Measurements from ENCODE around the gene ANO6.

The ANO6 gene

DNA sequence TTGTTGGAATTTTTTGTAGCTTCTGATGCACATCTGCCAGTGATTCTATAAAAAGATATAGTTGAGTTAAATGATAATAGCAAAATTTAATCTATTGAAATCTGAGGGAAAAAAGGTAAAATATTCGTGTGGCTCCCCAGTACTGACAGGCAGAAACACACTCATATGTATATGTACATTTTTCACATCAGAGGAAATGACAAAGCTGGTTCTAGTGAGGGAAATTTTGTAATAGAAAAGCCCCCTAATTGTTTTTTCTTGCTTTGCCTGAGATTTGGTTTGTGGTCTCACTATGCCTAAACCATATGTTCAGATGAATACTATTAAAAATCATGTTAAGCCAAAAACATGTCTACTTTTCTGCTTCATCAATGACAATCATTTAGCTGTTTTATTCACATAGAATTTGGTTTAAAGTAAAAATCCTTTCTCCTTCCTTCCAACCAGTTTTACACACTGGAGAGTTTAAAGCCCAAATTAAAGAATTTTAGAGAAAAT is 203.5 kb downstream of the ANO6 start:
- TF ChIP-seq POLR2A (IDR thresholded peaks at IDR 0.05; ENCODE audit: extremely low read depth, insufficient read length) (no peak), MYC (IDR thresholded peaks at IDR 0.05; ENCODE audit: low read depth, low read length) (no peak)
- TF ChIP-seq, protein P1, sequence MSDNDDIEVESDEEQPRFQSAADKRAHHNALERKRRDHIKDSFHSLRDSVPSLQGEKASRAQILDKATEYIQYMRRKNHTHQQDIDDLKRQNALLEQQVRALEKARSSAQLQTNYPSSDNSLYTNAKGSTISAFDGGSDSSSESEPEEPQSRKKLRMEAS (IDR thresholded peaks at IDR 0.05; ENCODE audit: low read depth, low read length): no peak
- TF ChIP-seq, protein P2, sequence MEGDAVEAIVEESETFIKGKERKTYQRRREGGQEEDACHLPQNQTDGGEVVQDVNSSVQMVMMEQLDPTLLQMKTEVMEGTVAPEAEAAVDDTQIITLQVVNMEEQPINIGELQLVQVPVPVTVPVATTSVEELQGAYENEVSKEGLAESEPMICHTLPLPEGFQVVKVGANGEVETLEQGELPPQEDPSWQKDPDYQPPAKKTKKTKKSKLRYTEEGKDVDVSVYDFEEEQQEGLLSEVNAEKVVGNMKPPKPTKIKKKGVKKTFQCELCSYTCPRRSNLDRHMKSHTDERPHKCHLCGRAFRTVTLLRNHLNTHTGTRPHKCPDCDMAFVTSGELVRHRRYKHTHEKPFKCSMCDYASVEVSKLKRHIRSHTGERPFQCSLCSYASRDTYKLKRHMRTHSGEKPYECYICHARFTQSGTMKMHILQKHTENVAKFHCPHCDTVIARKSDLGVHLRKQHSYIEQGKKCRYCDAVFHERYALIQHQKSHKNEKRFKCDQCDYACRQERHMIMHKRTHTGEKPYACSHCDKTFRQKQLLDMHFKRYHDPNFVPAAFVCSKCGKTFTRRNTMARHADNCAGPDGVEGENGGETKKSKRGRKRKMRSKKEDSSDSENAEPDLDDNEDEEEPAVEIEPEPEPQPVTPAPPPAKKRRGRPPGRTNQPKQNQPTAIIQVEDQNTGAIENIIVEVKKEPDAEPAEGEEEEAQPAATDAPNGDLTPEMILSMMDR (IDR thresholded peaks at IDR 0.05; ENCODE audit: low read depth, low read length): no peak
- no peak overlapping the region for H3K4me3 ChIP-seq (ENCODE audit: low read depth, low read length)
- DNase-seq (ENCODE audit: low read depth): no peak

DNA sequence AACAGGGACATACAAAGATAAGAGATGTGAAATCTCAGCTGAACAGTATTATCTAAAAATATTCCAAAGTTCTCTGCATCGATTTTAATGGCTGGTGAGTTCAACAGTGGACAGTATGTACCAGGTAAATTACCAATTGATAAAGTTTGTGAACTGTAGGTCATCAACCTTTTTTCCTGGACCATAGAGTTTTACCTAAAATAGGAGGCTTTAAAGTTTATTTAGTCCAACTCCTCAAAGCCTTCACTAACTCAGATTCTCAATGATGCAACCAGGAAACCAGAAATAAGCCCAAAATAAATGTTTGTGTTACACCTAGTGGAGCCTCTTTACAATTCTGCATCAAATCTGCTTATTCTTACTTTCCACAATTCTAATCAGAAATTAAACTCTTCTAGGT is 205.8 kb downstream of the ANO6 start:
- no peak overlapping the region for H3K4me3 ChIP-seq (ENCODE audit: low read depth, low read length)
- TF ChIP-seq, protein P1 (IDR thresholded peaks at IDR 0.05; ENCODE audit: low read depth, low read length): no peak
- no peak for TF ChIP-seq MYC (IDR thresholded peaks at IDR 0.05; ENCODE audit: low read depth, low read length)
- TF ChIP-seq, protein P2 (IDR thresholded peaks at IDR 0.05; ENCODE audit: low read depth, low read length): no peak
- no peak for TF ChIP-seq POLR2A (IDR thresholded peaks at IDR 0.05; ENCODE audit: extremely low read depth, insufficient read length)
- DNase-seq (ENCODE audit: low read depth): no peak

DNA sequence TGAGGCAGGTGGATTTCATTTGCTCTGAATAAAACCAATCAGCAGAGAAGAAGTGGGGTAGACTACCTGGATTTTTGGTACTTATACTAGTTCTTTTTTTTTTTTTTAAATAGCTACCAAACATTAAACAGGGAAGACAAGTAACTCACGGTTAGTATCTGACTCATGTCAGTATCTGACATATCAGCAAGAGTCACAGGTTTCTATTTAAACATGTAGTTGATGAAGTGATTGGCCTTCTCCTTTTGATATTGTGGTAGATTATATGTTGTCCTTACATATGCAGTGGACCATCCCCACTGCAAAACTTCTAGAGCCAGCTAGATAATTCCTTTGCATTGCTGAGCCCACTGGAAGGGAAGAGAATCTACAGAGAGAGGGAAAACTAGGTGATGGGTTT is 208.0 kb downstream of the ANO6 start:
- no peak overlapping the region for H3K4me3 ChIP-seq (ENCODE audit: low read depth, low read length)
- TF ChIP-seq, protein P2 (IDR thresholded peaks at IDR 0.05; ENCODE audit: low read depth, low read length): no peak
- TF ChIP-seq MYC (IDR thresholded peaks at IDR 0.05; ENCODE audit: low read depth, low read length) (no peak), POLR2A (IDR thresholded peaks at IDR 0.05; ENCODE audit: extremely low read depth, insufficient read length) (no peak)
- TF ChIP-seq, protein P1 (IDR thresholded peaks at IDR 0.05; ENCODE audit: low read depth, low read length): no peak
- DNase-seq (ENCODE audit: low read depth): no peak

DNA sequence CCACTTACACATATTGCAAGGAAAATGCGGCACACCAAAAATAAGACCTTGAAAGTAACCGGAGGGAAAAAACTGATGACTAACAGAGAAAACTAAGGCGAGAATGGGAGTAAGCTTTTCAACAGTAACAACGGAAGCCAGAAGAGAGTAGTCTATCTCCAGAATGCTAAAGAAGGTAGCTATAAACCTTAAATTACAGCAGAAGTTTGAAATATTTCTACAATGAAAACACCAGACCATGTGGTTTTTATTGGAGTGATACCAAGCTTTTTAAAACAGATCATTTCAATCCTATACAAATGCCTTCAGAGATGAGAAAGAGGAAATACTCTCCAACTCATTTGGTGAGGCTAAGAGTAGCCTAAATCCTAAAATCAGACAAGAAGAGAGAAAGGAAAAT is 209.5 kb downstream of the ANO6 start:
- TF ChIP-seq, protein P2 (IDR thresholded peaks at IDR 0.05; ENCODE audit: low read depth, low read length): no peak
- TF ChIP-seq POLR2A (IDR thresholded peaks at IDR 0.05; ENCODE audit: extremely low read depth, insufficient read length): no peak
- TF ChIP-seq, protein P1 (IDR thresholded peaks at IDR 0.05; ENCODE audit: low read depth, low read length): no peak
- no peak overlapping the region for H3K4me3 ChIP-seq (ENCODE audit: low read depth, low read length)
- no peak for DNase-seq (ENCODE audit: low read depth)

DNA sequence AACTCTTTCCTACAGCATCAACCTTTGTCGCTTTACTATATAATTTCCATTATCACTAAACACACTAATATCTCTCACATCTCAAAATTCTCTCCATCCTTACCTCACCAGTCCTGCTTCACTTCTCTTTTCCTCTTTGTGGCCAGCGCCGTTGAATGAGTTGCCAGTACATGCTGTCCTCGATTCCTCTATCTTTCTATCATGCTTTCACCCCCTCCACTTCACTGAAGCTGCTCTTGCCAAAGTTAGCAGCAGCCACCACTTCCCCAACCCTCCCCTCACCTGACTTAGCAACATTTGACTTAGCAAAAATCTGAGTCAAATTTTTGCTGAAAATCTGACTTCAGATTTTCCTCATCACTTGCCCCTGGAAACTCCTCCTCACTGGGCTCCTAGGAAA is 210.4 kb downstream of the ANO6 start:
- TF ChIP-seq, protein P1 (IDR thresholded peaks at IDR 0.05; ENCODE audit: low read depth, low read length): no peak
- TF ChIP-seq, protein P2 (IDR thresholded peaks at IDR 0.05; ENCODE audit: low read depth, low read length): no peak
- TF ChIP-seq POLR2A (IDR thresholded peaks at IDR 0.05; ENCODE audit: extremely low read depth, insufficient read length): no peak
- TF ChIP-seq MYC (IDR thresholded peaks at IDR 0.05; ENCODE audit: low read depth, low read length): no peak
- no peak for DNase-seq (ENCODE audit: low read depth)
- H3K4me3 ChIP-seq (ENCODE audit: low read depth, low read length): no peak overlapping the region

Measured in NB4 (cell line).